Common myeloid progenitor, CD34-positive (primary cell): ENCODE results near the gene WDR26.

Experiments
- CTCF ChIA-PET: fragments of 350-600 bp; sonication (Branson Sonifier 250); formaldehyde crosslinking; loops from one replicate; lab custom pipeline; 2021; ENCODE audit warnings: antibody characterized with exemption; lab: Charles Lee
- POLR2A ChIA-PET: fragments of 350-600 bp; sonication (Branson Sonifier 250); formaldehyde crosslinking; loops from one replicate; lab custom pipeline; 2021; ENCODE audit warnings: antibody characterized with exemption; lab: Charles Lee
- DNase-seq, 3 donors: peaks; one replicate each; pipeline versions ENCODE4 v3.0.0 to v3.0.0-alpha.2; 2013
- H3K27ac ChIP-seq, 2 experiments: 1 replicate in 1 of 2; 2 replicates in 1 of 2; pipeline ENCODE4 v1.7.0; 2013; ENCODE audit warnings: inconsistent platforms in 2 of 2, low read length in 2 of 2, mild to moderate bottlenecking in 2 of 2, low read depth in 1 of 2, moderate library complexity in 1 of 2; ENCODE audit not compliant: severe bottlenecking in 2 of 2, insufficient read depth in 1 of 2, poor library complexity in 1 of 2
- H3K27me3 ChIP-seq, 5 experiments: replicated peaks in 2 of 5; 1 replicate in 3 of 5; 2 replicates in 2 of 5; pipeline versions ENCODE4 v1.6.1 to v1.7.0; 2013; ENCODE audit warnings: low read length in 4 of 5, mild to moderate bottlenecking in 2 of 5, moderate library complexity in 2 of 5, inconsistent platforms in 1 of 5; ENCODE audit not compliant: insufficient read depth in 5 of 5, control insufficient read depth in 4 of 5
- H3K36me3 ChIP-seq, 4 experiments: 1 replicate in 2 of 4; 2 replicates in 2 of 4; pipeline versions ENCODE4 v1.6.1 to v1.7.0; 2013; ENCODE audit warnings: low read length in 3 of 4, control low read depth in 1 of 4, mild to moderate bottlenecking in 1 of 4; ENCODE audit not compliant: control insufficient read depth in 4 of 4, insufficient read depth in 4 of 4
- H3K4me1 ChIP-seq, 4 experiments: 1 replicate in 3 of 4; 2 replicates in 1 of 4; pipeline versions ENCODE4 v1.6.1 to v1.7.1; 2013; ENCODE audit warnings: low read length in 3 of 4, mild to moderate bottlenecking in 3 of 4, control low read depth in 1 of 4, inconsistent platforms in 1 of 4, moderate library complexity in 1 of 4; ENCODE audit not compliant: control insufficient read depth in 4 of 4, insufficient read depth in 4 of 4; ENCODE audit errors: control extremely low read depth in 1 of 4
- H3K4me3 ChIP-seq, 7 experiments: 1 replicate in 4 of 7; 2 replicates in 3 of 7; pipeline versions ENCODE4 v1.5.1 to v1.7.0; 2013; ENCODE audit warnings: mild to moderate bottlenecking in 7 of 7, low read length in 6 of 7, moderate library complexity in 6 of 7, inconsistent platforms in 2 of 7, low read depth in 2 of 7, control low read depth in 1 of 7; ENCODE audit not compliant: insufficient read depth in 4 of 7, control insufficient read depth in 1 of 7; ENCODE audit errors: extremely low read depth in 1 of 7
- H3K9me3 ChIP-seq, 5 experiments: 1 replicate in 4 of 5; 2 replicates in 1 of 5; pipeline versions ENCODE4 v1.6.1 to v1.7.1; 2013; ENCODE audit warnings: low read length in 4 of 5, mild to moderate bottlenecking in 2 of 5, inconsistent platforms in 1 of 5, low read depth in 1 of 5, moderate library complexity in 1 of 5; ENCODE audit not compliant: control insufficient read depth in 4 of 5, insufficient read depth in 2 of 5; ENCODE audit errors: control extremely low read depth in 1 of 5
- WGBS: methylation state at CpG from one replicate; pipeline ENCODE4 v1.1.5; 2013; ENCODE audit not compliant: insufficient coverage; 5-methylcytosine and 5-hydroxymethylcytosine counted together

WDR26 gene

GRCh38 chr1:224466154-224466553 lies 31.6 kb upstream of the WDR26 start:
- no CpG with 5 or more reads among the region's 2 CpGs for WGBS
- no peak for DNase-seq
- Histone ChIP-seq H3K4me3 (no peak overlapping the region), H3K9me3 (peaks cover 0 to 4% (median 0%) of the 10 kb centered on the region in 5 experiments), H3K27me3 (no peaks in the 10 kb centered on the region), H3K36me3 (no peaks in the 10 kb centered on the region), H3K4me1 (no peaks in the 10 kb centered on the region), H3K27ac (no peak overlapping the region)
- ChIA-PET POLR2A (no interaction called here), CTCF (no interaction called here)

DNA sequence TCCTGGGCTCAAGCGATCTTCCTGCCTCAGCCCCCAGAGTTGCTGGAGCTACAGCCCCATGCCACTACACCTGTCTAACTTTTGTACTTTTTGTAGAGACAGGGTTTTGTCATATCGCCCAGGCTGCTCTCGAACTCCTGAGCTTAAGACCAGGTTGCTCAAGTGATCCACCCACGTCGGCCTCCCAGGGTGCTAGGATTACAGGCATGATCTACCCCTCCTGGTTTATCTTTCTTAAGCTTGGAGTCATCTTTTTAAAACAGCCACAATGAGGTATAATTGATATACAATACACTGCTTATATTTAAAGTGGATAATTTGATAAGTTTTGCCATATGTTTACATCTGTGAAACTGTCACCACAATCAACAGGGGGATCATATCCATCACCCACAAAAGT lies 25.4 kb upstream of the WDR26 start:
- H3K36me3 ChIP-seq, result no peaks in the 10 kb centered on the region
- no peaks in the 10 kb centered on the region for H3K9me3 ChIP-seq
- H3K4me1 ChIP-seq, result peaks cover 3 to 34% (median 16%) of the 10 kb centered on the region in 4 experiments
- ChIA-PET POLR2A (no interaction called here), CTCF (interaction anchor here (1.3 to 5.5 kb wide), 4 partner anchors 10 to 53 kb away, joined by 3 to 57 read pairs (median 6); partner anchors contain the start of gene WDR26)
- H3K27me3 ChIP-seq, result no peaks in the 10 kb centered on the region
- WGBS, result 100% methylated on average over 2 of the region's 5 CpGs
- DNase-seq, result no peak
- H3K27ac ChIP-seq, result no peak overlapping the region
- no peak overlapping the region for H3K4me3 ChIP-seq

GRCh38 chr1:224458996-224459395 lies 24.4 kb upstream of the WDR26 start:
- CTCF ChIA-PET, result interaction anchor here (0.6 to 5.5 kb wide), 7 partner anchors 9 to 319 kb away, joined by 3 to 57 read pairs (median 7); partner anchors contain the start of gene WDR26
- Histone ChIP-seq H3K27ac (no peak overlapping the region), H3K36me3 (no peaks in the 10 kb centered on the region), H3K4me3 (no peak overlapping the region), H3K27me3 (no peaks in the 10 kb centered on the region), H3K4me1 (peaks cover 3 to 34% (median 18%) of the 10 kb centered on the region in 4 experiments), H3K9me3 (no peaks in the 10 kb centered on the region)
- POLR2A ChIA-PET, result interaction anchor here (1.1 kb wide), 1 partner anchor 70 kb away, joined by 3 read pairs; no protein-coding TSS in a partner anchor
- DNase-seq, result peak; percentile 45 to 91 (median 86)
- WGBS, result 10% methylated on average over 2 of the region's 2 CpGs

DNA sequence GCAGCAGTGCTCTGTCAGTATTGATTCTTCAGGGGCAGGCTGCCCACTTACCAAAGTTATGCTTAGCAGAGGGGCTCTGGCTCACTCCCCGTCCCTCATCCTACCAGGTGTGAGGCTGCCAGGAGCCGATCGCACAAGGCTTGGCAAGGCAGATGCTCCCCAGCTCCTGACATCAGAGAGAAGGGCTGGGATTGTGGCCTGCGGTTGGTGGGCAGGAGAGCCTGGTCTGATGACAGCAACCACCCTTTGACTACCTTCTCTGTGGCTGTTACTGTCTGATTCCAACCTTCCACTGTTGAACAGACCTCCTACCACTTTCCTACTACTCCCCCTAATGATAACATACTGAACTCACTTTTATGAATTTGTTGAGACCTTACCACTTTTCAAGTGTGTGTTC lies 23.7 kb upstream of the WDR26 start:
- POLR2A ChIA-PET, result interaction anchor here (1.1 kb wide), 1 partner anchor 69 kb away, joined by 3 read pairs; no protein-coding TSS in a partner anchor
- CTCF ChIA-PET, result interaction anchor here (0.9 to 5.5 kb wide), 12 partner anchors 8 to 340 kb away, joined by 3 to 57 read pairs (median 7); partner anchors contain the start of gene WDR26

GRCh38 chr1:224457782-224458144 lies 23.2 kb upstream of the WDR26 start:
- peaks cover 3 to 34% (median 19%) of the 10 kb centered on the region in 4 experiments for H3K4me1 ChIP-seq
- ChIA-PET POLR2A (interaction anchor here (0.5 kb wide), 1 partner anchor 1494 kb away, joined by 3 read pairs; no protein-coding TSS in a partner anchor), CTCF (interaction anchor here (0.6 to 5.5 kb wide), 16 partner anchors 10 to 859 kb away, joined by 3 to 57 read pairs (median 6); partner anchors contain the start of gene WDR26)
- H3K27ac ChIP-seq, result no peak overlapping the region
- no peak for DNase-seq
- H3K4me3 ChIP-seq, result no peak overlapping the region
- H3K36me3 ChIP-seq, result no peaks in the 10 kb centered on the region
- no peaks in the 10 kb centered on the region for H3K9me3 ChIP-seq
- 100% methylated on average over 1 of the region's 1 CpG for WGBS
- H3K27me3 ChIP-seq, result no peaks in the 10 kb centered on the region

More for the DNA sequence above, 23.7 kb upstream of the WDR26 start:
- peak in 1 of 3 donors; percentile 3 for DNase-seq
- 100% methylated on average over 3 of the region's 4 CpGs for WGBS
- Histone ChIP-seq H3K27me3 (no peaks in the 10 kb centered on the region), H3K36me3 (no peaks in the 10 kb centered on the region), H3K27ac (no peak overlapping the region), H3K4me1 (peaks cover 3 to 34% (median 19%) of the 10 kb centered on the region in 4 experiments), H3K9me3 (no peaks in the 10 kb centered on the region), H3K4me3 (no peak overlapping the region)

DNA sequence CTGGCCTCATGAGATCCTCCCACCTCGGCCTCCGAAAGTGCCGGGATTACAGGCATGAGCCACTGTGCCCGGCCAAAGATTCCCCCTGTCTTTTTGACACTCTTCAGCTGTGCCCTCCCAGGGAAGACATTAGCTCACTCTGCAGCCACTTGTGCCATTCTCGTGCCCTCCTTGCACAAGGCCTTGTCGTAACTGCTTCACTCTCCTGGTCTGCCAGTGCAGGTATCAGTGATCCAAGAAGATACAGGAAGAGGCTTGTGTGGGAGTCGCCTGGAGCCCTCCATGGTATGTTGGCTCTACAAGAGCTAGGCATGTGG lies 22.0 kb upstream of the WDR26 start:
- CTCF ChIA-PET, result interaction anchor here (0.7 to 5.5 kb wide), 10 partner anchors 13 to 340 kb away, joined by 3 to 57 read pairs (median 6); partner anchors contain the start of gene WDR26
- Histone ChIP-seq H3K9me3 (no peaks in the 10 kb centered on the region), H3K27me3 (no peaks in the 10 kb centered on the region), H3K36me3 (peaks cover 0 to under 1% (median 0%) of the 10 kb centered on the region in 4 experiments), H3K4me1 (peaks cover 3 to 34% (median 19%) of the 10 kb centered on the region in 4 experiments), H3K27ac (no peak overlapping the region), H3K4me3 (no peak overlapping the region)
- DNase-seq, result no peak
- 96% methylated on average over 7 of the region's 7 CpGs for WGBS
- POLR2A ChIA-PET, result interaction anchor here (0.6 kb wide), 1 partner anchor 82 kb away, joined by 3 read pairs; no protein-coding TSS in a partner anchor

DNA sequence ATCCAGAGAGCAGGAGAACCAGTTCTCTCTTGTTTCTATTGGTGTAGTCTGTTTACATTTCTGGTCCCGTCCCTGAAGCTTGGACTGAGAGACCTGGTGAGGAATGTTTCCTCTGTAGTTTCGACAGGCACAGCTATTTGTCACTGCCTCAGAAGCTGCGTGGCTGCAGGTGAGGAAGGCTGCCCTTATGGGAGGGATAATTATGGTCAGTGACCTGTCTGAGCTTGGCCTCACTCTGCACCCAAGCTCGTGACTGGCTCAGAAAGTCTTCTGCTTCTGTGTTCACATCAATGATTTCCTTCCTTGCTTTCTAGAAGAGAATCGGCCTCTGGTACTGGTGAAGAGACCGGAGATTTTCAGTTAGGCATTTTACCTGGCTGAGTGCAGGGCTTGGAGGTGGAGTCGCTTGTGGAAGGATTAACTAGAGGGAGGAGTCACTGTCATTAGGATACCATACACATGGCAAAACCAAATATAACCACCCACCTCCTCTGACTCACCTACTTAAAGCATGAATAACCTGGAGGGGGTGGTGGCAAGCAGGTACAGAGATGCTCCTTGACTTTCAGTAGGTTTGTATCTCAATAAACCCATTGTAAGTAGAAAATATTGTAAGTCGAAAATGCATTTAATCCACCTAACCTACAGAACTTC lies 19.9 kb upstream of the WDR26 start:
- Histone ChIP-seq H3K9me3 (no peaks in the 10 kb centered on the region), H3K4me3 (no peak overlapping the region), H3K36me3 (peaks cover 0 to 6% (median 2%) of the 10 kb centered on the region in 4 experiments), H3K4me1 (peaks cover 3 to 26% (median 15%) of the 10 kb centered on the region in 4 experiments), H3K27me3 (no peaks in the 10 kb centered on the region), H3K27ac (no peak overlapping the region)
- ChIA-PET CTCF (no interaction called here), POLR2A (interaction anchor here (0.5 kb wide), 1 partner anchor 22 kb away, joined by 3 read pairs; no protein-coding TSS in a partner anchor)
- 71% methylated on average over 4 of the region's 8 CpGs for WGBS
- no peak for DNase-seq
